NB4 (cell line): ENCODE results near the gene USP33.
"Not testable (repeated sequence)": the region's sequence is repeated elsewhere in the genome, so short reads cannot be mapped to it uniquely, and the experiment has no call there.

Experiments
- DNase-seq: peaks from one replicate; pipeline ENCODE4 v3.0.0; 2010; ENCODE audit warnings: low read depth
- H3K4me3 ChIP-seq: one replicate; pipeline ENCODE4 v1.5.1; 2011; ENCODE audit warnings: mild to moderate bottlenecking, low read depth, low read length, moderate library complexity
- MYC ChIP-seq: IDR thresholded peaks from 2 replicates; pipeline ENCODE4 v1.6.1; 2011; ENCODE audit warnings: low read depth, low read length
- POLR2A ChIP-seq: IDR thresholded peaks from 2 replicates; pipeline ENCODE4 v1.6.1; 2011; ENCODE audit warnings: mild to moderate bottlenecking; ENCODE audit not compliant: insufficient read length; ENCODE audit errors: extremely low read depth
- TF ChIP-seq, protein P1 (sequence below): IDR thresholded peaks from one replicate; pipeline ENCODE4 v1.5.1; 2012; ENCODE audit warnings: low read depth, low read length
- TF ChIP-seq, protein P2 (sequence below): IDR thresholded peaks from 2 replicates; pipeline ENCODE4 v1.6.1; 2011; ENCODE audit warnings: low read depth, low read length

The USP33 gene

DNA sequence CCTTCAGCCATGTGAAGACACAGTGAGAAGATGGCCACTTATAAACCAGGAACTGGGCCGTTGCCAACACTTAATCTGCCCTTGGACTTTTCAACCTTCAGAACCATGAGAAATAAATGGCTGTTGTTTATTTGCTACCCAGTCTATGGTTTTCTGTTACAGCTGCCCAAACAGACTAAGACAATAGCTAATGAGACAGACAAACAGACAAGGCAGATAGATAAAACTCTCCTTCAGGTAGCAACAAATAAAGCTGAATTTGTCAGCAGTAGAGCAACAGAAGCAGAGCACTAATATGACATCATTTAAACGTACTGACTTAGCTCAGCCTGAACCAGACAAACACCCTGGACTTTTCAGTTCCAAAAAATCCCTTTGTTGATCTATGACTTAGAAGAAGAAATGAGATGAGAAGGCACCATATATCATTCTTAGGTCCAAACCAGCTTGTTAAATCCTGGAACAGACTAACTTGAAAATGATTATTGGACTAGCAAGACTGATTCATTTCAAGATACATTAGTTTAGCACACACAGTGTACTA is 104.1 kb downstream of the USP33 start:
- H3K4me3 ChIP-seq = no peak overlapping the region
- no peak for DNase-seq
- no peak for TF ChIP-seq POLR2A
- TF ChIP-seq, protein P1, sequence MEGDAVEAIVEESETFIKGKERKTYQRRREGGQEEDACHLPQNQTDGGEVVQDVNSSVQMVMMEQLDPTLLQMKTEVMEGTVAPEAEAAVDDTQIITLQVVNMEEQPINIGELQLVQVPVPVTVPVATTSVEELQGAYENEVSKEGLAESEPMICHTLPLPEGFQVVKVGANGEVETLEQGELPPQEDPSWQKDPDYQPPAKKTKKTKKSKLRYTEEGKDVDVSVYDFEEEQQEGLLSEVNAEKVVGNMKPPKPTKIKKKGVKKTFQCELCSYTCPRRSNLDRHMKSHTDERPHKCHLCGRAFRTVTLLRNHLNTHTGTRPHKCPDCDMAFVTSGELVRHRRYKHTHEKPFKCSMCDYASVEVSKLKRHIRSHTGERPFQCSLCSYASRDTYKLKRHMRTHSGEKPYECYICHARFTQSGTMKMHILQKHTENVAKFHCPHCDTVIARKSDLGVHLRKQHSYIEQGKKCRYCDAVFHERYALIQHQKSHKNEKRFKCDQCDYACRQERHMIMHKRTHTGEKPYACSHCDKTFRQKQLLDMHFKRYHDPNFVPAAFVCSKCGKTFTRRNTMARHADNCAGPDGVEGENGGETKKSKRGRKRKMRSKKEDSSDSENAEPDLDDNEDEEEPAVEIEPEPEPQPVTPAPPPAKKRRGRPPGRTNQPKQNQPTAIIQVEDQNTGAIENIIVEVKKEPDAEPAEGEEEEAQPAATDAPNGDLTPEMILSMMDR = no peak
- TF ChIP-seq, protein P2, sequence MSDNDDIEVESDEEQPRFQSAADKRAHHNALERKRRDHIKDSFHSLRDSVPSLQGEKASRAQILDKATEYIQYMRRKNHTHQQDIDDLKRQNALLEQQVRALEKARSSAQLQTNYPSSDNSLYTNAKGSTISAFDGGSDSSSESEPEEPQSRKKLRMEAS = no peak
- no peak for TF ChIP-seq MYC

DNA sequence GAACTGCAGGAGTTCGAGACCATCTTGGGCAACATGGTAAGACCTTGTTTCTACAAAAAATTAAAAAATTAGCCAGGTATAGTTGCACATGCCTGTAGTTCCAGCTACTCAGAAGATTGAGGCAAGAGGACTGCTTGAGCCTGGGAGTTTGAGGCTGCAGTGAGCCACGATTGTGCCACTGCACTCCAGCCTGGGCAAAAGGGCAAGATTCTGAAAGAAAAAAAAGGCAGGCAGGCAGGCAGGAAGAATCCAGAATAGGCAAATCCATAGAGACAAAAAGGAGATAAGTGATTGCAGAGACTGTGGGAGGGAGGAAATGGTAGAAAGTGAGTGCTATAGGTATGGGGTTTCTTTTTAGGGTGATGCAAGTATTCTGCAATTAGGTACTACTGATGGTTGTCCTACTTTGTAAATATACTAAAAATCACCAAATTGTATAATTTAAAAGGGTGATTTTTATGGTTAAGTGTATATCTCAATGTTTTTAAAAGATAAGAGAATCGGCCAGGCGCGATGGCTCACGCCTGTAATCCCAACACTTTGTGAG is 106.6 kb downstream of the USP33 start:
- H3K4me3 ChIP-seq = no peak overlapping the region
- DNase-seq = no peak
- no peak for TF ChIP-seq MYC
- TF ChIP-seq, protein P2 = no peak
- no peak for TF ChIP-seq POLR2A
- TF ChIP-seq, protein P1 = no peak

DNA sequence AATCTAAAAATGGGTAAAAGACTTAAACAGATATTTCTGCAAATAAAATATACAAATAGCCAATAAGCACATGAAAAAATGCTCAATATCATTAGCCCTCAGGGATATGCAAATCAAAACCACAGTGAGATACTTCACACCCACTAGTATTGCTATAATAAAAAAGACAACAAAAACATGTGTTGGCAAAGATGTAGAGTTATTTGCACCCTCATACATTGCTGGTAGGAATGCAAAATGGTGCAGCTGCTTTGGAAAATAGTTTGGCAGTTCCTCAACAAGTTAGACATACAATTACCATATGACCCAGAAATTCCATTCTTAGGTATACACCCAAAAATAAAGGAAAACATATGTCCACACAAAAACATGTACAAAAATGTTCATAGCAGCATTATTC is 107.4 kb downstream of the USP33 start:
- TF ChIP-seq POLR2A (no peak), MYC (no peak)
- TF ChIP-seq, protein P2 = no peak
- H3K4me3 ChIP-seq = no peak overlapping the region
- DNase-seq = no peak

DNA sequence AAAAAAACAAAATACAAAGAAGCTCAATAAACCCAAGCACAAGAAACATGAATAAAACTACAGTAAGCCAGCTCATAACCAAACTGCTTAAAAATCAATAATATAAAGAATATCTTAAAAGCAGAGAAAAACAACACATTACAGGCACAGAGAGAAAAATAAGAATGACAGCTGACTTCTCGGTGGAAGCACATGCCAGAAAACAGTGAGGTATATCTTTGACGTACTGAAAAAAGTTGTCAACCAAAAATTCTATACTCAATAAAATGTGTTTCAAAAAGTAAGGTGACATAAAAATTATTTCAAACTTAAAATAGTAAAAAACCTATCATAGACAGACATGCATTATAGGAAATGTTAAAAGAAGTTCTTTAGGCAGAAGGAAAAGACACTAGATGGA is 110.5 kb downstream of the USP33 start:
- TF ChIP-seq MYC = no peak
- no peak for TF ChIP-seq POLR2A
- TF ChIP-seq, protein P1 = no peak
- TF ChIP-seq, protein P2 = no peak
- no peak overlapping the region for H3K4me3 ChIP-seq
- DNase-seq = no peak

DNA sequence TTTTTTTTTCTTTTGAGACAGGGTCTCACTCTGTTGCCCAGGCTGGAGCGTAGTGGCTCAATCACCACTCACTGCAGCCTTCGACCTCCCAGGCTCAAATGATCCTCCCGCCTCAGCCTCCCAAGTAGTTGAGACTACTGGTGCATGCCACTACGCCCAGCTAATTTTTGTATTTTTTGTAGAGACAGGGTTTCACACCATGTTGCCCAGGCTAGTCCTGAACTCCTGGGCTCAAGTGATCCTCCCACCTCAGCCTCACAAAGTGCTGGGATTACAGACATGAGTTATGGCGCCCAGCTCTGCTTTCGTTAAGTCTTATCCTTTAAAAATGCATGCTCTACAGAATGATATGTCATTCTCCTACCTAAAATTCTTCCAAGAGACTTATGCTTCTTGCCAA is 113.4 kb downstream of the USP33 start:
- not testable (repeated sequence) for DNase-seq, H3K4me3 ChIP-seq
